ENCODE results near the gene GALK1.
"Not testable (repeated sequence)": the region's sequence is repeated elsewhere in the genome, so short reads cannot be mapped to it uniquely, and the experiment has no call there.

GALK1 gene

DNA sequence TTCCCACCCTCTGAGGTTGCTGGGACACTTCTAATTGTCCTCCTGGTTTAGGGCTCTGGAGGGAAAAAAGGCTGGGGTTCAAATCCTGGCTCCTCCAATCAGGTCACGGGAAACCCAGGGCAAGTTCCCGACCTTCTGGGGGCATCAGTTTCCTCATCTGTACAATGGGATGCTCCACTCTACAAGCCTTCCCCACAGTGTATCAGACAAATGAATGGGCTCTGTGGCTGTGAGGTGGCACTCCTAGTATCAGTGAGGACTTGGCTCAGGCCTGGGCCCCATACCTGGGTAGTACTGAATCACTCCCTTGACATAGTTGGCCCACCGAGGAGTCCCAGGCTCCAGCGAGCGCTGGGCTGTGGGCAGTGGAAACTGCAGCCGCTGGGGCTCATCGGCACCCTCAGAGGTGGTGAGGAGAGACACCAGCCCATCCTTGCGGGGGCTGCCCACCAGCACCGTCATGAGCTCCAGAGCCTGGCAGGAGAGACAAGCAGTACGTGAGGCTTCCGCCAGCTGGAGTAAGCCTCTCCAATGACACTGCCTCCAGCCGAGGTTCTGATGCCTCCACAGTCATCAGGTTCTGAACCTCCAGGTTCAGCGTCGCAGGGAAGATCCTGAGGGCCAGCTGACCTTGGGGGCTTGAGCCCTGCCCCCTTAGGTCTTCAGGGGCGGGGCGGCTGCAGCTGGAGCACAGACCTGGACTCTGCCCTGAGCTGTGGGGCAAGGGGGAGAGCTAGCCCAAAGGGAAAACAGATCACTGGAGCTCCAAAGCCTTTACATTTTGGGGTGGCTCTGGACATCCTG lies 1.2 kb downstream of the GALK1 start:
- no peak for DNase-seq
- Mint-ChIP-seq H3K4me3 (peak overlapping the region; percentile 76), H3K27ac (no peak overlapping the region), H3K9me3 (no peaks in the 10 kb centered on the region), H3K27me3 (ENCODE audit: low read depth, poor library complexity) (peaks cover 10% of the 10 kb centered on the region), H3K36me3 (ENCODE audit: low read depth) (no peaks in the 10 kb centered on the region), H3K4me1 (peaks cover 17% of the 10 kb centered on the region)
- TF ChIP-seq, protein P1, sequence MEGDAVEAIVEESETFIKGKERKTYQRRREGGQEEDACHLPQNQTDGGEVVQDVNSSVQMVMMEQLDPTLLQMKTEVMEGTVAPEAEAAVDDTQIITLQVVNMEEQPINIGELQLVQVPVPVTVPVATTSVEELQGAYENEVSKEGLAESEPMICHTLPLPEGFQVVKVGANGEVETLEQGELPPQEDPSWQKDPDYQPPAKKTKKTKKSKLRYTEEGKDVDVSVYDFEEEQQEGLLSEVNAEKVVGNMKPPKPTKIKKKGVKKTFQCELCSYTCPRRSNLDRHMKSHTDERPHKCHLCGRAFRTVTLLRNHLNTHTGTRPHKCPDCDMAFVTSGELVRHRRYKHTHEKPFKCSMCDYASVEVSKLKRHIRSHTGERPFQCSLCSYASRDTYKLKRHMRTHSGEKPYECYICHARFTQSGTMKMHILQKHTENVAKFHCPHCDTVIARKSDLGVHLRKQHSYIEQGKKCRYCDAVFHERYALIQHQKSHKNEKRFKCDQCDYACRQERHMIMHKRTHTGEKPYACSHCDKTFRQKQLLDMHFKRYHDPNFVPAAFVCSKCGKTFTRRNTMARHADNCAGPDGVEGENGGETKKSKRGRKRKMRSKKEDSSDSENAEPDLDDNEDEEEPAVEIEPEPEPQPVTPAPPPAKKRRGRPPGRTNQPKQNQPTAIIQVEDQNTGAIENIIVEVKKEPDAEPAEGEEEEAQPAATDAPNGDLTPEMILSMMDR (IDR thresholded peaks at IDR 0.05): no peak

GRCh38 chr17:75763269-75763607 lies 1.8 kb downstream of the GALK1 start:
- Mint-ChIP-seq H3K4me3 (no peak overlapping the region), H3K36me3 (ENCODE audit: low read depth) (no peaks in the 10 kb centered on the region), H3K27me3 (ENCODE audit: low read depth, poor library complexity) (peaks cover 7% of the 10 kb centered on the region), H3K27ac (no peak overlapping the region), H3K9me3 (no peaks in the 10 kb centered on the region), H3K4me1 (peaks cover 19% of the 10 kb centered on the region)
- TF ChIP-seq, protein P1 (IDR thresholded peaks at IDR 0.05): no peak
- no peak for DNase-seq

- Mint-ChIP-seq H3K9me3 (no peaks in the 10 kb centered on the region), H3K27ac (no peak overlapping the region), H3K4me3 (peak overlapping the region; percentile 49), H3K36me3 (ENCODE audit: low read depth) (no peaks in the 10 kb centered on the region), H3K27me3 (ENCODE audit: low read depth, poor library complexity) (peaks cover 7% of the 10 kb centered on the region), H3K4me1 (peaks cover 19% of the 10 kb centered on the region)
- no peak for DNase-seq
- TF ChIP-seq, protein P1 (IDR thresholded peaks at IDR 0.05): no peak
These were observed 2.3 kb downstream of the GALK1 start for GRCh38 chr17:75762513-75763268.

GRCh38 chr17:75759978-75760640 lies 4.9 kb downstream of the GALK1 start:
- not testable (repeated sequence) for H3K4me3 Mint-ChIP-seq; H3K27me3 Mint-ChIP-seq (ENCODE audit: low read depth, poor library complexity); DNase-seq

GRCh38 chr17:75759457-75759856 lies 5.5 kb downstream of the GALK1 start:
- no peak for DNase-seq
- Mint-ChIP-seq H3K9me3 (no peaks in the 10 kb centered on the region), H3K27me3 (ENCODE audit: low read depth, poor library complexity) (no peaks in the 10 kb centered on the region), H3K36me3 (ENCODE audit: low read depth) (no peaks in the 10 kb centered on the region), H3K27ac (no peak overlapping the region), H3K4me3 (no peak overlapping the region), H3K4me1 (peaks cover 29% of the 10 kb centered on the region)
- TF ChIP-seq, protein P1 (IDR thresholded peaks at IDR 0.05): no peak

More at GRCh38 chr17:75759978-75760640, 4.9 kb downstream of the GALK1 start:
- not testable (repeated sequence) for H3K36me3 Mint-ChIP-seq (ENCODE audit: low read depth); H3K27ac Mint-ChIP-seq; H3K9me3 Mint-ChIP-seq
- H3K4me1 Mint-ChIP-seq: peaks cover 24% of the 10 kb centered on the region
